GM23248 (cell line): ENCODE data around the gene ZMIZ2.

Experiments used
- EZH2 ChIP-seq: fragments of 200-600 bp; sonication (generic); IDR thresholded peaks from 2 replicates; pipeline ENCODE4 v1.6.1; 2018; ENCODE audit warnings: antibody characterized with exemption, mild to moderate bottlenecking; ENCODE audit not compliant: insufficient read depth, poor library complexity, severe bottlenecking
- EZH2phosphoT487 ChIP-seq: fragments of 200-600 bp; sonication (generic); IDR thresholded peaks from 2 replicates; pipeline ENCODE4 v1.6.1; 2018; ENCODE audit warnings: antibody characterized with exemption, moderate library complexity, mild to moderate bottlenecking, low read depth; ENCODE audit not compliant: insufficient read depth

DNA sequence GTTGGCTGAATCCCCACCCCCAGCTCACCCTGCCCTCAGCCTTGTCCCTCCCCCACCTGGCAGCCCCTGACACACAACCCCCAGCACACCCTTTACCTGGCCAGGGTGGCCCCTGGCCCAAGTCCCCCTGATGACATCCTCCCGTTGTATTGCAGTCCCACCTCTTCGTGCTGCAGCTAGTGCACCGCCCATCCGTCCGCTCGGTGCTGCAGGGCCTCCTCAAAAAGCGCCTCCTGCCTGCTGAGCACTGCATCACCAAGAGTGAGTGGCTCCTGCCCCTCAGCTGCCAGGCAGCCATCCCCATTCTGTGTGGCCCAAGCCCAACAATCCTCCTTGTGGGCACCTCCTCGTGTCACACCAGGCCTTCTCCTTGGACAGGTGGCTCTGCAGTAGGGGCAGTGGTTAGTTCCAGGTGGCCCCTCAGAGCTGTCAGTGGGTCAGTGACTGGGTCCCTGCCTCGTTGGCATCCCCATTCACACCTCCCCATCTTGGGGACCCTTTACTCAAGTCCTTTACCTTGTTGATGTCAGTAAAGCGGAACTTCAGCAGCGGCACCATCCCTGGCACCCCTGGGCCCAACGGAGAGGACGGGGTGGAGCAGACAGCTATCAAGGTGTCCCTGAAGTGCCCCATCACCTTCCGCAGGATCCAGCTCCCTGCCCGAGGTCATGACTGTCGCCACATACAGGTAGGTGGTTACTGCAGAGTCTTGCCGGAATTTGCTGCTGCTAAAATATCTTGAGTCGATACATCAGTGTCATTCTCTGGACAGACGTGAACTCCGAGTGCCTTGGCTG, 14.3 kb downstream of the ZMIZ2 start:
- TF ChIP-seq EZH2, result no peak
- no peak for TF ChIP-seq EZH2phosphoT487
